OCI-M1 (cell line): Measurements from ENCODE around the gene ULK4.
A peak's percentile ranks its signal among the peaks of the same experiment; 100 is the strongest.
"Not testable (repeated sequence)": the region's sequence is repeated elsewhere in the genome, so short reads cannot be mapped to it uniquely, and the experiment has no call there.

Source experiments
- DNase-seq: peaks from one replicate; lab custom pipeline; 2025; lab: John Stamatoyannopoulos, UW

The ULK4 gene

DNA sequence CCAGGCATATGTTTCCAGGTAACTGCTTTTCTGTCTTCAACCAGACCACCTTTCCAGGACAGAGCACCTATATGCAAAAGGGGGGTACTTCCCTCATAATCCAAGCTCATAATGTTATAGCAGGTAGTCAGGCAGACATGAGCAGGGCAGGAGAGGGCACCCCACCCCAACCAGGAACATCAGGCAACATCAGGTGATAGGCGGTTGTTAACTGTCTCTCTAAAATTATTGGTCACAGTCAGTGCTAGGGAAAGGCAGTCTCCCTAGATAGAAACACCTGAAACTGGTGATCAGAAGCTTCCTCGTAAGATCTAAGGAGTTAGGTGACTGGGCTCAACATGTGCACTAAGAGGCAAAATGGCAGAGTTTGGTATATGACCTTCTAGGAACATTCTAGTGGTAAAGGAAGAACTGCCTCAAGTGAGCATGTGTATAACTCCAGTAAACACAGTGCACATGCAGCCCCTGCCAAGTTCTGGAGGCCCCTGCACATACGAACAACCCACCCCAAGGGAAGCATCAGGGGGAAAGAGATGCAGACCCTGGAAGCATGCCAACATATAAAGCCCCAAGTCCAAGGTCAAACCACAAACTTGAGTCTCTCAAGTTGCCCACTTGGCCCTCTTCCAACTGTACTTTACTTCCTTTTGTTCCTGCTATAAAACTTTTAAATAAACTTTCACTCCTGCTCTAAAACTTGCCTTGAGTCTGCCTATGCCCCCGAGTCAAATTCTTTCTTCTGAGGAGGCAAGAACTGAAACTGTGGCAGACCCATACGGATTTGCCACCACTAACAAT lies 270.9 kb downstream of the ULK4 start:
- DNase-seq, result peak; percentile 25

DNA sequence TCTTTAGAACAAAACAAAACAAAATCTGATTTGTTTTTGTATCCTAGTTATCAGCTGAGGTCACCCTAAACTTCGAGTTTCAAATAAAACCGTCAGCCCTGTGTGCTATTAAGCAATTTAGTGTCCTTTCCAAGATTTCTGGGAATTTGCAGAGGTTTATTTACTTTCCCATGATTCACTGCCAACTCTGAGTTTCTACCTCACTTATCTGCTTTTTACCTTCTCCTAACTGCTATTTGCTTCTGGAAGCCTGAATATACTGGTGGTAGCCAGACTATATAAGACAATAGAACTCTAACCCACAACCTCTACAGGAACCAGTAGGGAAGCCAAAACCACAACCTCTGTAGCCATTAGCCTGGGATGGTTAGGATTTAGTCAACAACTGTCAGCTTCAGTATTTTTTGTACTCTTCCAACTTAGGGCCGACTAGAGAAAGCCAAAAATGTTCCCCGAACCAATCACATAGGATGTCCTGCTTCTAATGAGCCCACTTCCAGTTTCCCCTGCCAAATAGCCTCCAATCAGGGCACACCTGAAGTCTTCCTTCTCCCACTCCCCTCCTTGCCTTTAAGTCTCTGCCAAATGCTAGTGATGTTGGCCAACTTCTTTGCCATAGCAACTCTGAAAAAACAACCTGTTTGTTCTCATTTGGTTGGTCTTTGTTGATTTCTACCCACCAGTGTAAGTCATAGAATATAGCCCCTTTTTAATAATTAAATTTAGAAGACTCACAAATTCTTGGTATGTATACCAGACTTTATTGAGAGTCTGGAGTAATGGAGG lies 273.1 kb downstream of the ULK4 start:
- DNase-seq, result no peak

DNA sequence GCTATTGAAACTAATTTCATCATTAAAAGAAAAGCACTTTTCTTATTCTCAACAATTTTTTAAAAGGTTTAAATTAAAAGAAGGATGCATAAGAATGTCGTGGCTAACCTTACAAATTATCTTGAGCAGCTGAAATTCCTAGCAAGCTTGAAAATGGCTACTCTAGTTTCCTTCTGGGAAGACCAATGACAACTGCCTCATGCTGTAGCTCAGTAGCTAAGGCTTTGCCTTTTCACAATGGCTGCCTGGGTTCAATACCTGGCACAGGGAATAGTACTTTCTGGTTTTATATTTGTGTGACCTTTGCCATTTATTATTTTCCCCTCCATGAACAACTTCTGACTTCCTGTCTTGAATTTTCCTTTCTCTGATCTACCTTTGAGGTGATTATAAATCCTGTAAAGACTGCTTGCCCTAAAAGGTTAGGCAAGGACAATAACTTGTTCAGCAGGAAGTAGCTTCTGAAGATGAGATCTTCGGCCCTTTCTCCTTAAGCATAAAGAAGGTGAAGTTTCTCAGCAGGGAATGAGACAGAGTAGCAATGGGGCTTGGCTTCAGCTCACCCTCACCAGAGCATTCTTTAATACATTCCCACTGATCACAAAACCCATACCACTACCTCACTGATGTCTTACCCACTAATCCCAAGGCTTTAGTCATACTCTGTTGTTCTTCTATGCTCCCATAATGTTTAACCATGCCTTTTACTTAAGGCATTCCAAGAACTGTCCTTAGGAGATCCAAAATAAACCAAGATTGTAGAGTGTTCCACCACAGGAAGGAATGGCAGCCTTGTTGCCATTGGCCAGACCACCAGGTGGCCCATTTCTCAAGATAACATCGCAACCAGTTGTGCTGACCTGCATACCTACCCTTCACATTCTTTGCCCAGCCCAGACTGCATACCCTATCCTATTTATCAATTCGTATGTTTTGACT lies 276.8 kb downstream of the ULK4 start:
- peak; percentile 22 for DNase-seq

DNA sequence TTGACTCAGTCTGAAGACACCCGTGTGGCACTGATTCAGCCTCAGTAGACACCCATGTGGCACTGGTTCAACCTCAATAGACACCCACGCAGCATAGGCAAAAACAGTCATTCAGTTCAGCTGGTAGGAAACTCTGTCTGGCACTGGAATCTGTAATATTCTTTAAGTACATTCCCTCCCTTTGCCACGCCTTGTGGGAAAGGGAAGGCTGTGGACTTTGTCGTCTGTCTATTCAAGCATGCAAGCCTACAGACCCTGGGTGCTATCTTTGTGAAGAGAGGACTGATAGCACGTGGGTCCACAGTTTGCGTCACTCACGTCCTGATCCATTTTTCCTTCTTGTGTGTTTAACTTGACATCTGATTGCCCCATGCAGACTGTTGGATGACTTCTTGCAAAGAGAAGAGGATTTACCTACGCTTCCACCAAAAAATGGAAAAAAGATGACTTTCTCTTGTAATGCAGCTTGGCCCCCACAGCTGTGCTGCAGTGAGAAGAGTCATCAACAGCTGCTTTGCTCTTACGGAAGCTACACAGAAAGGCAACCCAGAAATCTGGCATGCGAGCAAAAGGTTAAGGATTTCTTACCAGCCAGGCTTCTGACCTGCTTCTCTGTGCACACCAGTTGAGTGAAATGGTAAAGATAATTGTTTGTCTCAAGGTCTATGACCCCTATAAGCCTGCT lies 278.1 kb downstream of the ULK4 start:
- no peak for DNase-seq

DNA sequence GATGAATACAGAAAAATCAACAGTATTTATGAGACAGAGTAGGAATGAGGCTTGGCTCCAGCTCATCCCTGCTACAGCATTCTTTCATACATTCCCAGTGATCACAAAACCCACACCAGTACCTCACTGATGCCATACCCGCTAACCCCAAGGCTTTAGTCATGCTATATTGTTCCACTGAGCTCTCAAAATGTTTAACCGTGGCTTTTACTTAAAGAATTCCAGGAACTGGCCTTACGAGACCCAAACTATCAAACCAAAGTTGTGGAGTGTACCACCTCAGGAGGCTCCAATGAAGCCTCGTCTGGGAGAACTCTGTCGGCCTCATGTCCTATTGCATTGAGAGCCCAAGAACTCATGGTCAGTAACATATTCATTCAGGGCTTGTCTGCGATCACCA lies 278.9 kb downstream of the ULK4 start:
- DNase-seq, result no peak

DNA sequence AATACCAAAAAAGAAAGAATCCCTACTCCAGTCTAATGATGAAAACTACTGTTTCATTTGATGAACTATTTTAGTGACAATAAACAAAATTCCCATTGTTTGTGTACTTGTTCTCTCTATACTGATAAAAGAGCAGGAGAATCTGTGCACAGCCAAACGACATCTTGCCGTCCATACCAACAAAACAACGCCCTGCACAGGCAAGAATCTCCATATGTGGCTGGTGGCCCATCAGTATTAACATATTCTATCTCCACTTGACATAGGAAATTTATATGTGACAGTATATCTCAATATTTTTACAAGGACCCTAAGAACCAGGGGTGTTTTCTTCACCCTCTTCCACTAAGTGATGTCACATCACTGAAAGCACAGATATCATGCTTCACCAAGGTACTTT lies 279.5 kb downstream of the ULK4 start:
- no peak for DNase-seq

DNA sequence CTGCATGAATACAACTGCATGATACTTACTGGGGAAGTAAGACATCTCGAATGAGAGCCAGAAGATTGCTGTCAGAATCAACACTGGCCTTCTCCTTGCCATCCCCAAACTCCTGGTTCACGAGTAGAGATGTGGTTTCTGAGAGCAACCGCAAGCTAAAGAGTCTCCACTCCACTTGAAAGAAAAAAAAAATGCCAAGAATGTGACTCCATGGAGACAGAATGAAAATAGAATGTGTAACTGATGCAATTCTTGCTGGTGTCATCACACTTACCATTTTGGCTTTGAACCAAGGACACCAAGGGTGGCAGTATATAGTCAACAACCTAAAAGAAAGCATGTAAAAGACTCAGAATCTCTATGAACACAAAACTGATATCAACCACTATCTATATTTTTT lies 280.4 kb downstream of the ULK4 start:
- peak; percentile 85 for DNase-seq

DNA sequence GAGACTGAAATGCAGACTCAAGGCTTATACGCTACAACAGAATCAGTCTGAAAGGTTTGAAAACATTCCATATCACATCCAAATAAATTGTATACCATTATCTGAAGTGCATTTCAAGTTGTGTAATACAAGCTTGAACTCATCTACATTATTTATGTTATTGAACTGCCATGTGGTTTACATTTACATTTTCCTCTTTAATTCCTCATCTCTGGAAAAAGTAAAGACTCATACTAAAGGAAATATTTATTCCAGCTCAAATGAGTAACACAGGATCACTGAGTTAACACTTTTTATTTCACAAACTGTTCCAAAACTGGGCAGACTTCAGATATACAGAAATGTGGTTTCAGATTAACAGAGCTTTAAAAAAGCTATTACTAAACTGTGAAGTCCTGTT lies 282.5 kb downstream of the ULK4 start:
- DNase-seq, result no peak

DNA sequence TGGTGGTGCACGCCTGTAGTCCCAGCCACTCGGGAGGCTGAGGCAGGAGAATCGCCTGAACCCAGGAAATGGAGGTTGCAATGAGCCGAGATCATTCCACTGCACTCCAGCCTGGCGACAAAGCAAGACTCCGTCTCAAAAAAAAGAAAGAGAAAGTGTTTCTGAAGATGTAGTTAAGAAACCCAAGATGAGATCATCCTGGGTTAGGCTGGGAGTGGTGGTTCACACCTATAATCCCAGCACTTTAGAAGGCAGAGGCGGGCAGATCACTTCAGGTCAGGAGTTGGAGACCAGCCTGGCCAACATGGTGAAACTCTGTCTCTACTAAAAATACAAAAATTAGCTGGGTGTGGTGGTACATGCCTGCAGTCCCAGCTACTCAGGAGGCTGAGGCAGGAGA lies 286.8 kb downstream of the ULK4 start:
- not testable (repeated sequence) for DNase-seq

DNA sequence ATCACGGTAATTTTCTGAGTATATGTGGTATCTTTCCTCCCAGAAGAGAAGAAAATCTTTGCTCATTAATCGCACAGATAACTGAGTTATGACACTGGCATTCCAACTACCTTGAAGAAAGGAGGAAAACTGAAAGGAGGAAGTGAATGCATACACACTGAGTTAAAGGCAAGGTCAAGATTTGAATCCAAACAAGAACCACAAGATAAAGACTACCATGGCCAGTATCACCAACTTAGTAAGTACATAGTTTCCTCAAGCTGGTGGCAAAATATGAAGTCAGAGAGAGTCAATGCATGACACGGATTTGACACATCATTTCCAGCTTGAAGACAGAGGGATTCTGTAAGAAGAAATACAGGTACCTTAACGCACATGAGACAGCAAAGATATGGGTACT lies 287.5 kb downstream of the ULK4 start:
- DNase-seq, result peak; percentile 6

DNA sequence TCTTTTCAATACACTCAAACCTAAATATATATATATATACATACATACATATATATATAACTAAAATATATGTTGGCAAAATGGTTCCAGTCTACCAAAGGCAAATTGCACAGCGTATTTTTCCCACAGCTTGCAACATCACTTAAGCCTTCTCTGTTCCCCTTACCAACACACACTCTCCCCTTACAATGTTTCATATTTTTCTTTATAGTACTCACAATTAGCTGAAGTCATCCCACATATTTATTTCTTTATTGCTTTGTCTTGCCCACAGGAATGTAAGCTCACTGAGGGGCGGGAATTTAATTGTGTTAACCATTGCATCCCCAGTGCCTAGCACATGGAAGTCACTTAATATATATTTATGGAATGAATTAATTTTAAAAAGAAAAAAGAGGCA lies 288.3 kb downstream of the ULK4 start:
- no peak for DNase-seq

DNA sequence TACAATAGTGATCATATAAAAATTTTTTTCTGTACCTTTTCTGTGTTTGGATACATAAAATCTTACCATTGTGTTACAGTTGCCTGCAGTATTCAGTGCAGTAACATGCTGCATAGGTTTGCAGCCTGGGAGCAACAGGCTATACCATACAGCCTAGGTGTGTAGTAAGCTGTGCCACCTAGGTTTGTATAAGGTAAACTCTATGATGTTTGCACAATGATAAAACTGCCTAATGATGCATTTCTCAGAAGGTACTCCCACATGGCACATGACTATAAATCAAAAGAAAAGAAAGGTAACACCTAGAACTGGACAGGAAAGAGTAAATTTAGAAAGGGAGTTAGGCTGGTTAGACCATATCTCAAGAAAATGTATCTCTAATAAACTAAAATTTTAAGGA lies 293.5 kb downstream of the ULK4 start:
- no peak for DNase-seq

DNA sequence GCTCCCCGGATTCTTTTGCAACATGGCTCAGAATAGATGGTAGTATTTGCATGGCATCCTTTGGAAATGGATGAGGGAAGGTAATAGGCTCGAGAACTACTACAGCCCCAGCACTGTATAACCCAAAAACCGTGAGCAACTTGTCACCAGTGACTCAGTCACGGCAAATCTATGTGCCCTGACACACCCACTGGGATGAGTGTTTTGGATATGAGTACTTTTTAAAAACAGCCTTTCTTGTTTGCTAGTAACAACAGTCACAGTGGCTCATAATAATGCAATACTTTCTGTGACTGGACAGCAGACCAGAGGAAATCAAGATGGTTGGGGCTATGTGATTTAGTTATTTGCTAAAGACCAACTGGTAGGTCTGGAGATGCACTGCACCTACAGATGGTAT lies 299.6 kb downstream of the ULK4 start:
- no peak for DNase-seq

DNA sequence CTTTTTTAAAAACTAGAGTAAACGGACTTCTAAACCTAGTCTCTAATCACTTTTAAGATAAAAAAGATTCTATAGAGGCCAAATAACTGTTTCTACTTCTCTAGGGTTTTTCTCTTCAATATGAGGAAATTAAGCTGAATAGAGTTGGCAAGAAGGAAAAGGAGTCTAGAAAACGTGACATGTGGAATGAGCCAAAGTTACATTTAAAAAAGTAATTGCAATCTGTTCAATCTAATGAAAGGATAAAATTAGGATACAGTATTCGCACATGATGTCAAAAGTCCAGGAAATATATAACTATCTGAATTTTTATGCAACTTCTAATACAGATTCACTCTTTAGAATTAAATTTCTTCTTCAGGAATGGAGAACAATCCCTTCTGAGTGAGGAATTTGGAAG lies 300.1 kb downstream of the ULK4 start:
- DNase-seq, result no peak

DNA sequence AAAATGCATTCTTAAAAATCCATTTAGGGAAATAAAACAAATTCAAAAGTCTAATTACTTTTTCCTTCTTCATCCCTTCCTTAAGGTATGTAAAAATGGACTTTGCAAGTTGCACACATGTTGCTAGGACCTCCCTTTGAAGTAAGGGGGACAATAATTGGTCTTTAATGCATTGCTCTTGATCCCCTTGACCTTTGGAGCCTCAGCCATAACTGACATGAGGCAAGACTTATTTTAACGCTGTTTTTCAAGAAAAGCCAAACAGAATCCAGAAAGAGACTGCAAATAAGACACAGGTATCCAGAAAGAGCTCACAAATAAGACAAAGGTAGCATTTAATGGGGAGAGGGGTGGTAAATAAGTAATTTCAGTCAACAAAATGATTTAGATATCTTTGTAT lies 301.4 kb downstream of the ULK4 start:
- DNase-seq, result no peak

DNA sequence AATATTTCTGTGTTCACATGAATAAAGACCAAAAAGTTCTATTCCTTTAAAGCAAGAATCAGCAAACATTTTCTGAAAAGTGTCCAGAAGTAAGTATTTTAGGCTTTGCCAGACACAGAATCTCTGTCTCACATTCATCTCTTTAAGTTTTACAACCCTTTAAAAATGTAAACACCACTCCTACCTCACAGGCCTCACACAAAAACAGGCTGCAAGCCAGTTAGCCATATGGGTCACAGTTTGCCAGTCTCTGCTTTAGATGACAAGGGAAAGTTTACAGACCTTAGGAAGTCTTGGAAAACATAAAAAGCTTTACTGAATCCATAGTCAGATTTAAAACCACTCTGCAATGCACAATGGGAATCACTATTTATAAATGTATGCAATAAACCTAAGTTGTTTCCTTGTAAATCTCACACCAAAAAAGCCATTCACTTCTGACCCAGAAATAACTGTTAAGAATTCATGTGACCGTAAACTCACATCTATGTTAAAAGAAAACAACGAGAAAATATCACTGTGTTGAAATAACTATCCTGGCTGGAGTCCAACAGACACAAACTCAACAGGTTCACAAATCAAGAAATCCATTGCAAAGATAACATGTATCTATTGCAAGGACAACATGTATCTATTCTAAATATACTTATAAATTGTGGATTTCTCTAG lies 308.2 kb downstream of the ULK4 start:
- no peak for DNase-seq

DNA sequence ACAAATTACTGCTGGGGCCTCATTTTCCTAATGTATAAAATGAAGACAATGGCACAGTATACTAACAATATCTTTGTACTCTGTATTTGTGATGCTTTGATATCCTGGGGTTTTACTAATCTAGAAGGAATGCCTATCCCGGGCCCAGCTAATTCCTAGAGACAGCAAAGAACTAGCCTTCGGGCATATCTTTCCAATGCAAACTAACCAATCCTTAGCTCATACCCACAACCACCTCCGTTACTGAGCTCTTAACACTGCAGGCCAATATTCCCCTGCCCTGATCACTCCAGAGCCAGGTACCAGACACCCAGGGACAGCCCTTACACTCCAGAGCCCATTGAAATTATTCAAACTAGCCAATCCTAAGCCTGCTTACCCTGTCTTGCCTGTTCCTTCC lies 309.0 kb downstream of the ULK4 start:
- DNase-seq, result no peak

DNA sequence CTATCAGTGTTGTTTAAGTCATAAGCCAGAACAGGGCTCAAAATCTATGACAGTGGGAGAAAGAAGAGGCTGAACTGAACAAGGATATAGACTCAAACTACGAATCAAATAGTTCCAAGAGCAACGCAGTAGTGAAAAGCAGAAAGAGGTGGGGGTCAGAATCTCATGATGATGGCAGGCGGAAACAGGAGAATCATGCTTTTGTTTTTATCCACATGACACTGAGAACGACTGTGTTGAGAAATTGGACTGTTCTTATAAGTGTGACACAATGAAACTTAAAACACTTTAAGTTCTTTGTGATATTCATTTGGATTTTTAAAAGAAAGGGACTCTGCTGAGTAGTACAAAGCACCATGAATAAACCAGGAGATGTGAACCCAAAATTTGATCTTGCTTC lies 309.4 kb downstream of the ULK4 start:
- DNase-seq, result no peak

DNA sequence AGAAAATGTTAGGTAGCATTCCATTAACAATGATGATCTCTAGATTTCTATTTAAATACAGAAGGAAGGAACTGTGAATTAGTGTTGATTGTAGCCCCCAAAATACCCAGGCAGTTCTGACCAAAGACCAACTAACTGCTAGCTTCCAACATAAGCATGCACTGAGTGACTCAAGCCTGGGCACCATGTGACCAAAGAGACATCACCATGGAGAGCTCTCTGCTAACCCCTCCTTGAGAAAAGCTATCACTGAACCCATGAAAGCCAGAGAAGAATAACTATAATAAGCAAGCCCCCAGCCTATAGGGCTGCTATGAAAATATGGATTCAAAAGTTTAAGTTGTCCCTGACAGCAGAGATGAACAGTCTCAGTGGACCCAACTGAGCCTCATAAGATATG lies 310.2 kb downstream of the ULK4 start:
- DNase-seq, result no peak

DNA sequence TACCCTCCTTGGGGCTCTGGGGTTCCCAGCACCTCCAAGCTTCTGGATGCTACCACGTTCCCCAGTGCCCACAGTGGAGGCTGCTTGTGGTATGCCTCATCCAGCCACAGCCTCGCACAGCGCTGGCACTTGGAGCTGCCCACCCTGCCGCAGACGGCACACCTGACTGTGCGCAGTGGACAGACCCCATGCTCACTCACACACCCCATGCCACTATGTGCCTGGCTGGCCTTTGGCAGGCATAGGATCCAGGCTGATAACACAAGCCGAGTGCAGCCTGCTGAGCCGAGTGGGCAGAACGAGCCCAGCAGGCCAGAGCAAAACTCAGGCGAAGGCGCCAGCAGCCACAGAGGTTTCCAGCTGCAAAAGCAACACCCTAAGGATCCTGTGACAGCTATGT lies 311.5 kb downstream of the ULK4 start:
- DNase-seq, result no peak

DNA sequence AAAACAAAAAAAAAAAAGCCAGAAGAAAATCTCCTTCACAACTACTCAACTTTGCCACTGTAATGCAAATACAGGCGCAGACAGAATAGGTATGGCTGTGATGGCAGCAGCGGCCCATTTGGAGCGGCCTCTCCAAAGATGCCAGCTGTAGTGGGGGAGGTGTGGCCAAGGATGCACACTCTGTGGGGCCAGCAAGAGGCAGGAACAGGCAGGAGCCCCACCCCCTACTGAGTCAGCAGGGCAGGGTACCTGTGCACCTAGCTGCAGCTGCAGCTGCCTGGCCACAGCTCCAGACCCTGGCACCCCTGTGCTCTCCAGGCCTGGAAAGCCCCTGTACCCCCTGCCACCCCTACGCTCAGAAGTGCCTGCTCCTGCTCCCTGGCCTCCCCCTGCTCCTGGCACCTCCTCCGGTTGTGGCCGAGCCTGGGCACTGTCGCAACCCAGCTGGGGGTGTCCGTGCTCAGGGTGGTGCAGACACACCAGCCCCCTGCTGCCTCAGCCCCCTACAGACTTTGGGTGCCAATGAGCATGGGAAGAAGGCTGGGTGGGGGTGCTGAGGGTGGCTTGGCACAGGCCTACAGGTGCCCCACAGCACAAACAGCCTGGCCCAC lies 312.7 kb downstream of the ULK4 start:
- no peak for DNase-seq
